ENCODE results near the gene KLHDC10.
"Not testable (repeated sequence)": the region's sequence is repeated elsewhere in the genome, so short reads cannot be mapped to it uniquely, and the experiment has no call there.

KLHDC10 gene

GRCh38 chr7:130154501-130155317, 84.4 kb downstream of the KLHDC10 start:
- DNase-seq (ENCODE audit: low read depth in 2 of 2): no peak

- no peak for DNase-seq (ENCODE audit: low read depth in 2 of 2)
Observed at GRCh38 chr7:130156140-130156539, 85.8 kb downstream of the KLHDC10 start.

GRCh38 chr7:130157700-130158099, 87.4 kb downstream of the KLHDC10 start:
- DNase-seq (ENCODE audit: low read depth in 2 of 2): no peak

GRCh38 chr7:130160023-130160422, 89.7 kb downstream of the KLHDC10 start:
- no peak for DNase-seq (ENCODE audit: low read depth in 2 of 2)

GRCh38 chr7:130160455-130160854, 90.1 kb downstream of the KLHDC10 start:
- DNase-seq (ENCODE audit: low read depth in 2 of 2): no peak

- no peak for DNase-seq (ENCODE audit: low read depth in 2 of 2)
Observed at GRCh38 chr7:130162196-130162595, 91.9 kb downstream of the KLHDC10 start.

- DNase-seq (ENCODE audit: low read depth in 2 of 2): no peak
Observed at GRCh38 chr7:130174237-130174959, 104.1 kb downstream of the KLHDC10 start.

GRCh38 chr7:130178251-130178650, 107.9 kb downstream of the KLHDC10 start:
- no peak for DNase-seq (ENCODE audit: low read depth in 2 of 2)

- no peak for DNase-seq (ENCODE audit: low read depth in 2 of 2)
Observed at GRCh38 chr7:130179631-130180030, 109.3 kb downstream of the KLHDC10 start.

GRCh38 chr7:130180571-130181262, 110.4 kb downstream of the KLHDC10 start:
- peak in 1 of 2 donors; percentile 12 for DNase-seq (ENCODE audit: low read depth in 2 of 2)

GRCh38 chr7:130181263-130181605, 110.9 kb downstream of the KLHDC10 start:
- DNase-seq (ENCODE audit: low read depth in 2 of 2): no peak

- DNase-seq (ENCODE audit: low read depth in 2 of 2): no peak
Observed at GRCh38 chr7:130182990-130183389, 112.7 kb downstream of the KLHDC10 start.

GRCh38 chr7:130184349-130184748, 114.0 kb downstream of the KLHDC10 start:
- DNase-seq (ENCODE audit: low read depth in 2 of 2): not testable (repeated sequence)
